Gastroesophageal sphincter (tissue), 3 donors: ENCODE data around the gene TERB2.
"Not testable (repeated sequence)": the region's sequence is repeated elsewhere in the genome, so short reads cannot be mapped to it uniquely, and the experiment has no call there.

Experiments used
- CTCF ChIP-seq, 4 experiments: fragments of 200-600 bp in 2 of 4; fragments of 450-650 bp in 2 of 4; sonication (generic) in 1 of 4; IDR thresholded peaks; one replicate each; pipeline ENCODE4 v1.5.1; 2017 to 2019; ENCODE audit warnings: antibody characterized with exemption in 4 of 4, mild to moderate bottlenecking in 2 of 4, moderate library complexity in 2 of 4
- EP300 ChIP-seq: sonication (generic); formaldehyde crosslinking; IDR thresholded peaks from one replicate; pipeline ENCODE4 v1.6.1; 2017; ENCODE audit warnings: antibody characterized with exemption, mild to moderate bottlenecking
- POLR2A ChIP-seq, 2 donors: fragments of 450-650 bp; IDR thresholded peaks; one replicate each; pipeline ENCODE4 v1.6.1; 2017; ENCODE audit warnings: antibody characterized with exemption in 2 of 2, mild to moderate bottlenecking in 2 of 2, moderate library complexity in 1 of 2
- POLR2AphosphoS5 ChIP-seq: sonication (generic); formaldehyde crosslinking; IDR thresholded peaks from one replicate; pipeline ENCODE4 v1.6.1; 2017; ENCODE audit warnings: antibody characterized with exemption

GRCh38 chr15:44997632-44998031, 41.1 kb downstream of the TERB2 start:
- not testable (repeated sequence) for TF ChIP-seq CTCF (IDR thresholded peaks at IDR 0.05); POLR2AphosphoS5; POLR2A (IDR thresholded peaks at IDR 0.05); EP300
